Activated naive CD4-positive, alpha-beta T cell treated with anti-CD3 and anti-CD28 coated beads for 36 hours (primary cell): ENCODE results near the gene NR4A1. TPM values are rescaled to one million over a fixed set of nuclear protein-coding genes. Genes with fewer than 3 reads are reported as not detected.

Source experiments
- total RNA-seq, 2 experiments: library from RNA; stranded (reverse); gene quantifications; one replicate each; pipeline ENCODE4 v1.2.3, GENCODE V29; 2021

Gene NR4A1
- total RNA-seq, 2 experiments from 2014 or later = 64.2 to 64.8 TPM

Other genes with a start within 250 kb of the NR4A1 start
- under 1 TPM; 0.25 to 0.36 TPM for gene FIGNL2, start 202.7 kb upstream of the NR4A1 start, total RNA-seq
- gene ANKRD33, start 163.3 kb upstream of the NR4A1 start, total RNA-seq = not detected
- gene ACVRL1, start 143.9 kb upstream of the NR4A1 start, total RNA-seq = not detected
- gene ACVR1B, start 99.7 kb upstream of the NR4A1 start, total RNA-seq = 1 to 10 TPM; 8.7 to 9.1 TPM
- 10 to 100 TPM; 14.7 to 14.8 TPM for gene TAMALIN, start 44.5 kb upstream of the NR4A1 start, total RNA-seq
- 10 to 100 TPM; 21.8 to 22.0 TPM for gene ATG101, start 18.5 kb downstream of the NR4A1 start, total RNA-seq
- gene SMIM41, start 28.3 kb downstream of the NR4A1 start, total RNA-seq = not detected
- gene KRT80, start 140.6 kb downstream of the NR4A1 start, total RNA-seq = not detected
- gene KRT7, start 181.8 kb downstream of the NR4A1 start, total RNA-seq = 1 to 10 TPM; 1.9 to 3.4 TPM
- under 1 TPM in 1 of 2 experiments, not detected in 1; 0.15 TPM for gene KRT86, start 223.2 kb downstream of the NR4A1 start, total RNA-seq
- gene KRT81, start 240.1 kb downstream of the NR4A1 start, total RNA-seq = not detected